HCT116 (cell line): Measurements from ENCODE around the gene CYP2S1.

Source experiments
- CEBPB ChIP-seq: IDR thresholded peaks from 2 replicates; pipeline ENCODE4 v1.6.1; 2012; ENCODE audit warnings: low read depth
- EGR1 ChIP-seq: IDR thresholded peaks from 2 replicates; pipeline ENCODE4 v1.6.1; 2012; ENCODE audit warnings: low read depth
- EZH2 ChIP-seq: fragments of 200-600 bp; sonication (generic); IDR thresholded peaks from 2 replicates; pipeline ENCODE4 v1.6.1; 2017; ENCODE audit warnings: antibody characterized with exemption, mixed run types
- JUND ChIP-seq: IDR thresholded peaks from 2 replicates; pipeline ENCODE4 v1.6.1; 2012
- POLR2A ChIP-seq: IDR thresholded peaks from 2 replicates; pipeline ENCODE4 v1.7.0; 2011; ENCODE audit warnings: borderline replicate concordance; ENCODE audit not compliant: insufficient read depth, insufficient read length; ENCODE audit errors: extremely low read depth
- POLR2AphosphoS5 ChIP-seq: IDR thresholded peaks from 2 replicates; pipeline ENCODE4 v1.6.1; 2011; ENCODE audit warnings: mild to moderate bottlenecking, low read depth, low read length, moderate library complexity
- TF ChIP-seq, protein P1 (sequence below), 3 experiments: fragments of 200-600 bp in 1 of 3; sonication (generic) in 1 of 3; IDR thresholded peaks in 2 of 3; conservative IDR thresholded peaks in 1 of 3; 2 replicates each; pipeline ENCODE4 v1.5.1; 2012 to 2017; ENCODE audit warnings: low read depth in 2 of 3, low read length in 2 of 3, antibody characterized with exemption in 1 of 3, borderline replicate concordance in 1 of 3, control low read depth in 1 of 3, mild to moderate bottlenecking in 1 of 3, mixed read lengths in 1 of 3, mixed run types in 1 of 3, moderate library complexity in 1 of 3; ENCODE audit not compliant: insufficient read depth in 1 of 3

DNA sequence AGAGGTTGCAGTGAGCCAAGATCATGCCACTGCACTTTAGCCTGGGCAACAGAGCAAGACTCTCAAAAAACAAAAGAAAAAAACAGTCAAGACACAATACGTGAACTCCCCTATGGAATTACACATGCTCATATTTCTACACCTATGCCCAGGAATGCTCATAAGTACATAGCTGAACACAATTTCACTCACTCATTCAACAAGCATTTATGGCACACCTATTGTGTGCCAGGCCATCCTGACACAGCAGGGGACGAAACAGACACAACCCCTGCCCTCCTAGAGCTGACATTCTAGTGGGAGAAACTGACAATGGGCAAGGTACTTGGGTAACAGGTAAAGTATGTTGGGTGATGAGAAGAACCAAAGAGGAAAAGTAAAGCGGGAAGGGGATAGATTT is 35.5 kb downstream of the CYP2S1 start:
- TF ChIP-seq POLR2A (no peak), EGR1 (no peak), EZH2 (no peak), CEBPB (no peak), POLR2AphosphoS5 (no peak), JUND (no peak)
- TF ChIP-seq, protein P1, sequence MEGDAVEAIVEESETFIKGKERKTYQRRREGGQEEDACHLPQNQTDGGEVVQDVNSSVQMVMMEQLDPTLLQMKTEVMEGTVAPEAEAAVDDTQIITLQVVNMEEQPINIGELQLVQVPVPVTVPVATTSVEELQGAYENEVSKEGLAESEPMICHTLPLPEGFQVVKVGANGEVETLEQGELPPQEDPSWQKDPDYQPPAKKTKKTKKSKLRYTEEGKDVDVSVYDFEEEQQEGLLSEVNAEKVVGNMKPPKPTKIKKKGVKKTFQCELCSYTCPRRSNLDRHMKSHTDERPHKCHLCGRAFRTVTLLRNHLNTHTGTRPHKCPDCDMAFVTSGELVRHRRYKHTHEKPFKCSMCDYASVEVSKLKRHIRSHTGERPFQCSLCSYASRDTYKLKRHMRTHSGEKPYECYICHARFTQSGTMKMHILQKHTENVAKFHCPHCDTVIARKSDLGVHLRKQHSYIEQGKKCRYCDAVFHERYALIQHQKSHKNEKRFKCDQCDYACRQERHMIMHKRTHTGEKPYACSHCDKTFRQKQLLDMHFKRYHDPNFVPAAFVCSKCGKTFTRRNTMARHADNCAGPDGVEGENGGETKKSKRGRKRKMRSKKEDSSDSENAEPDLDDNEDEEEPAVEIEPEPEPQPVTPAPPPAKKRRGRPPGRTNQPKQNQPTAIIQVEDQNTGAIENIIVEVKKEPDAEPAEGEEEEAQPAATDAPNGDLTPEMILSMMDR (IDR thresholded peaks at IDR 0.05 in 2 of 3, conservative IDR thresholded peaks at IDR 0.05 in 1 of 3; ENCODE audit: borderline replicate concordance in 1 of 3, insufficient read depth in 1 of 3, low read depth in 2 of 3, low read length in 2 of 3), result no peak
